Psoas muscle (tissue), 8 donors: Measurements from ENCODE around the gene MTRF1L. TPM values are rescaled to one million over a fixed set of nuclear protein-coding genes. Genes with fewer than 3 reads are reported as not detected.
"Not testable (repeated sequence)": the region's sequence is repeated elsewhere in the genome, so short reads cannot be mapped to it uniquely, and the experiment has no call there.

Experiments used
- ATAC-seq, 4 donors: fragments of 200-7000 bp; cut with Tn5 transposase; one replicate each; pipeline ENCODE4 v1.9.1; 2020; ENCODE audit warnings: moderate library complexity in 3 of 4, mild to moderate bottlenecking in 2 of 4
- DNase-seq, 2 donors: peaks; one replicate each; pipeline ENCODE4 v3.0.0-alpha.2; 2020
- H3K27ac ChIP-seq: fragments of 200-600 bp; one replicate; pipeline ENCODE4 v1.8.0; 2022
- H3K27me3 ChIP-seq, 3 donors: fragments of 200-600 bp in 1 of 3; one replicate each; pipeline versions ENCODE4 v1.6.1 to v1.8.0; 2013 to 2022; ENCODE audit warnings: low read length in 2 of 3, mild to moderate bottlenecking in 2 of 3, moderate library complexity in 1 of 3; ENCODE audit not compliant: insufficient read depth in 3 of 3
- H3K36me3 ChIP-seq, 2 donors: fragments of 200-600 bp in 1 of 2; one replicate each; pipeline versions ENCODE4 v1.6.1 to v1.8.0; 2013 to 2022; ENCODE audit warnings: low read depth in 1 of 2, mild to moderate bottlenecking in 1 of 2, moderate library complexity in 1 of 2; ENCODE audit not compliant: insufficient read depth in 1 of 2
- H3K4me1 ChIP-seq: fragments of 200-600 bp; one replicate; pipeline ENCODE4 v1.8.0; 2022
- H3K4me3 ChIP-seq: fragments of 200-600 bp; one replicate; pipeline ENCODE4 v1.8.0; 2022; ENCODE audit warnings: mild to moderate bottlenecking
- H3K9me3 ChIP-seq: fragments of 200-600 bp; one replicate; pipeline ENCODE4 v1.8.0; 2022
- CTCF ChIP-seq: fragments of 200-600 bp; IDR thresholded peaks from one replicate; pipeline ENCODE4 v1.8.0; 2022; ENCODE audit warnings: antibody characterized with exemption
- WGBS, 3 donors: extraction: QIAGEN DNeasy Blood & Tissue Kit; methylation state at CpG; one replicate each; pipeline versions ENCODE4 v1.1.6 to v1.1.7; 2013; 5-methylcytosine and 5-hydroxymethylcytosine counted together
- intact Hi-C, 2 donors: fragments of 100-400 bp; cut with DNase I; formaldehyde crosslinking; loops; one replicate each; pipeline versions ENCODE4 v1.11.0 to v1.14.2; 2022
- polyA plus RNA-seq, 3 donors: library from polyadenylated mRNA; stranded (reverse); fragments of 200-250 nt; gene quantifications; one replicate each; pipeline ENCODE4 v1.2.3, GENCODE V29; 2013
- total RNA-seq, 4 donors: library from RNA; stranded (reverse); fragmentation: NEBNext Ultra II Directional in 2 of 4; extraction: Animal tissue kit (Norgen Biotek cat#: 25700) in 2 of 4; gene quantifications; one replicate each; pipeline versions ENCODE4 v1.2.1 to v1.2.4, GENCODE V29; 2021 to 2023
- donor health status: healthy with polysubstance abuse.
- donor health status: DM: no; HTN: no; CAD: no; lungs with moderate emphysema.
- donor health status: Bipolar disorder and iron deficiency.
- donor health status: healthy.
- donor health status: DM: yes; HTN: yes; CAD: no.
- donor health status: DM: no; HTN: no; CAD: no.
- donor health status: DM: no; HTN: no; CAD: no.
- donor health status: DM: yes; HTN: yes; CAD: no.

MTRF1L gene
- total and polyA plus RNA-seq, 7 donors, result 20.3 to 55.9 (median 28.9) TPM

DNA sequence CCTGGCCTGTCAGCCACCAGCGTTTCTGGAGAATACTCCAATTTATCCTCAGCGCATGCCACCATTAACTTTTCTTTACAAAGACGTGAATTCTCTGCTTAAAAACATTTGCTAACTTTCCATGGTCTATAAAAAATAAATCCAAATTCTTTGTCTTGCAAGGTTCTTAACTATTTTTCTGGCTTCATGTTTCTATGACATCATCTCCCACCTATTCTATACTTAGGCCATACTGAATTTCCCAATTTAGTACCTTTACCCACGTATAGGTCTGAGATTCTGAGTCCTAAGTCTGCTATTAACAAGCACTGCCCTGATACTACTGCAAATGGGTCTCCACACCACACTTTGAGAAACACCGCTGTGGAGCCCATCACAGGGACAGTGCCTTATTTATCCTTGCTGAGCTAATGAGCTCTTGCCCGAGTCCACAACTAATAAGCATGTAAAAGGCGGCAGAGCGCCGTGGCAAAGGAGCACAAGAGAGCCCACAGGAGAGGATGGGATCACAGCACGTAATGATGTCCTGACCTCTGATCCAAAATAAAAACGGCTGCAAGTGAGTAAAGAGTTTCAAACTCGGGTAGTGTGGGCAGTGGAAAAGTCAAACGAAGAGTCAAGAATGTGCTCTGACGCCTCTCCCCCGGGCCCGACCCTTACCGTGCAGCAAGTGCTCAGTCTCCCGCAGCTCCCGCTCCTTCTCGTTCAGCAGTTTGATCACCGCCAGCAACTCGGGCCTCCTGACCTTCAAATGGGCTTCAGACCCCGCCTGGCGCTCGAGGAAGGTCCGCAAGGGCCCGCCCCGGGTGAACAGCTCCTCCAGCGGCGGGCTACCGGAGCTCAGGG, 519 bp downstream of the MTRF1L start:
- Histone ChIP-seq H3K4me1 (peaks cover 33% of the 10 kb centered on the region), H3K27ac (peak overlapping the region; percentile 86), H3K9me3 (no peaks in the 10 kb centered on the region), H3K4me3 (peak overlapping the region; percentile 75), H3K27me3 (no peaks in the 10 kb centered on the region), H3K36me3 (peaks cover 3 to 16% of the 10 kb centered on the region in 2 donors)
- intact Hi-C loops, result no loop called here
- TF ChIP-seq CTCF, result no peak
- WGBS, 3 donors, result 2 to 3% (median 2%) methylated on average over 20 to 24 of the region's 31 CpGs
- DNase-seq, result no peak
- ATAC-seq, result peak in 3 of 4 donors; percentile 1 to 25 (median 3)

GRCh38 chr6:153000790-153001189, 1.7 kb downstream of the MTRF1L start:
- WGBS, 3 donors, result 93 to 95% (median 95%) methylated on average over 8 to 9 of the region's 9 CpGs
- H3K4me3 ChIP-seq, H3K9me3 ChIP-seq, ATAC-seq, DNase-seq, H3K27me3 ChIP-seq, intact Hi-C loops, H3K27ac ChIP-seq: not testable (repeated sequence)
- peaks cover 3 to 28% of the 10 kb centered on the region in 2 donors for H3K36me3 ChIP-seq
- H3K4me1 ChIP-seq, result peaks cover 33% of the 10 kb centered on the region

DNA sequence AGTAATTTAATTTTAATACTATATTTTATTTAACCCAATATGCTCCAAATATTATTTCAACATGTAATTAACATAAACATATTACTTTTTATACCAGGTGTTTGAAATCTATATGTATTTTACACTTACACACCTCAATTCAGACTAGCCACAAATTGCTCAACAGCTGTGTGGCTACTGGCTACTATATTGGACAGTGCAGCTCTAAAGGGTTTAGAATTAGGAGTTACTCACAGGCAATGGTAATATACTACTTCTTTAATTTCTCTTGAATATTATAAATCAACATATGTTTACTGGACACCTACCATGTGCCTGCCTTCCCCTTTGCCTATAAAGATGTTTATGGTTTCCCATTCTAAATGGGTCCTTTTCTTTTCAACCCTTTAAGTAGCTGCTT, 2.3 kb downstream of the MTRF1L start:
- ATAC-seq (no peak), DNase-seq (no peak)
- H3K27ac ChIP-seq, result no peak overlapping the region
- TF ChIP-seq CTCF, result no peak
- peaks cover 3 to 33% of the 10 kb centered on the region in 2 donors for H3K36me3 ChIP-seq
- intact Hi-C loops, result no loop called here
- no peaks in the 10 kb centered on the region for H3K27me3 ChIP-seq
- no peak overlapping the region for H3K4me3 ChIP-seq
- H3K9me3 ChIP-seq, result no peaks in the 10 kb centered on the region
- peaks cover 33% of the 10 kb centered on the region for H3K4me1 ChIP-seq

DNA sequence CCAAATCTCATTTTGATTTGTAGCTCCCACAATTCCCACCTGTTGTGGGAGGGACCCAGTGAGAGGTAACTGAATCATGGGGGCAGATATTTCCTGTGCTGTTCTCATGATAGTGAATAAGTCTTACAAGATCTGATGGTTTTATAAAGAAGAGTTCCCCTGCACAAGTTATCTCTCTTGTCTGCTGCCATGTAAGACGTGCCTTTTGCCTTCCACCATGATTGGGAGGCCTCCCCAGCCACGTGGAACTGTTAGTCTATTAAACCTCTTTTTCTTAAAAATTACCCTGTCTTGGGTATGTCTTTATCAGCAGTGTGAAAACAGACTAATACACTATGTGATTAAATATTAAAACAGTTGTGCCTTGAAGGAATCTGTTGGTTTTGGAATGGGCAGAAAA, 3.0 kb downstream of the MTRF1L start:
- DNase-seq, H3K27me3 ChIP-seq, intact Hi-C loops, H3K9me3 ChIP-seq, ATAC-seq, H3K27ac ChIP-seq, H3K4me3 ChIP-seq: not testable (repeated sequence)
- peaks cover 33% of the 10 kb centered on the region for H3K4me1 ChIP-seq
- WGBS, 3 donors, result 75 to 81% (median 80%) methylated on average over 2 of the region's 2 CpGs
- peaks cover 3 to 39% of the 10 kb centered on the region in 2 donors for H3K36me3 ChIP-seq

GRCh38 chr6:152993847-152994246, 8.7 kb downstream of the MTRF1L start:
- no peak overlapping the region for H3K4me3 ChIP-seq
- no peaks in the 10 kb centered on the region for H3K9me3 ChIP-seq
- ATAC-seq, result no peak
- no peak for DNase-seq
- no peaks in the 10 kb centered on the region for H3K27me3 ChIP-seq
- H3K4me1 ChIP-seq, result no peaks in the 10 kb centered on the region
- peaks cover 7 to 88% of the 10 kb centered on the region in 2 donors for H3K36me3 ChIP-seq
- no peak overlapping the region for H3K27ac ChIP-seq
- no peak for TF ChIP-seq CTCF
- intact Hi-C loops, result no loop called here
